Aorta (tissue), 5 donors: ENCODE results near the gene AGPAT4. TPM values are rescaled to one million over a fixed set of nuclear protein-coding genes. Genes with fewer than 3 reads are reported as not detected.
"Not testable (repeated sequence)": the region's sequence is repeated elsewhere in the genome, so short reads cannot be mapped to it uniquely, and the experiment has no call there.

ENCODE experiments used
- ATAC-seq: fragments of 200-7000 bp; cut with Tn5 transposase; one replicate; pipeline ENCODE4 v1.9.1; 2022; ENCODE audit warnings: moderate library complexity; ENCODE audit not compliant: low FRiP score
- DNase-seq, 2 donors: peaks; one replicate each; pipeline ENCODE4 v3.0.0-alpha.2; 2020
- H3K27ac ChIP-seq, 2 donors: one replicate each; pipeline ENCODE4 v1.5.1; 2013; ENCODE audit warnings: low read length in 2 of 2, mild to moderate bottlenecking in 2 of 2, moderate library complexity in 2 of 2, control low read depth in 1 of 2, inconsistent platforms in 1 of 2, low read depth in 1 of 2
- H3K27me3 ChIP-seq, 2 donors: one replicate each; pipeline ENCODE4 v1.6.1; 2013; ENCODE audit warnings: control low read depth in 1 of 2, low read length in 1 of 2, mild to moderate bottlenecking in 1 of 2, moderate library complexity in 1 of 2; ENCODE audit not compliant: insufficient read depth in 2 of 2, control insufficient read depth in 1 of 2
- H3K36me3 ChIP-seq, 2 donors: one replicate each; pipeline ENCODE4 v1.6.1; 2013; ENCODE audit warnings: control low read depth in 1 of 2, low read length in 1 of 2, mild to moderate bottlenecking in 1 of 2; ENCODE audit not compliant: insufficient read depth in 2 of 2, control insufficient read depth in 1 of 2
- H3K4me1 ChIP-seq, 2 donors: one replicate each; pipeline ENCODE4 v1.6.1; 2013; ENCODE audit warnings: low read length in 2 of 2, control low read depth in 1 of 2, mild to moderate bottlenecking in 1 of 2, moderate library complexity in 1 of 2; ENCODE audit not compliant: insufficient read depth in 2 of 2, control insufficient read depth in 1 of 2
- H3K4me3 ChIP-seq, 2 donors: one replicate each; pipeline ENCODE4 v1.5.1; 2013; ENCODE audit warnings: low read length in 2 of 2, control low read depth in 1 of 2, mild to moderate bottlenecking in 1 of 2
- H3K9me3 ChIP-seq: one replicate; pipeline ENCODE4 v1.6.1; 2013; ENCODE audit warnings: mild to moderate bottlenecking, low read length; ENCODE audit not compliant: control insufficient read depth
- WGBS, 2 donors: extraction: QIAGEN DNeasy Blood & Tissue Kit; methylation state at CpG; one replicate each; pipeline ENCODE4 v1.1.7; 2013; 5-methylcytosine and 5-hydroxymethylcytosine counted together
- intact Hi-C, 2 donors: fragments of 100-400 bp; cut with DNase I; formaldehyde crosslinking; loops; one replicate each; pipeline versions ENCODE4 v1.14.2 to v1.15.0; 2022
- polyA plus RNA-seq, 2 donors: library from polyadenylated mRNA; stranded (reverse); fragments of 200-250 nt; gene quantifications; one replicate each; pipeline ENCODE4 v1.2.3, GENCODE V29; 2013
- total RNA-seq, 2 donors: library from RNA; stranded (reverse); fragmentation: NEBNext Ultra II Directional; extraction: Animal tissue kit (Norgen Biotek cat#: 25700); gene quantifications; one replicate each; pipeline ENCODE4 v1.2.1, GENCODE V29; 2021
- donor health status: healthy with polysubstance abuse.
- donor health status: Bipolar disorder and iron deficiency.
- donor health status: DM: no; HTN: no; CAD: no.
- donor health status: DM: no; HTN: no; CAD: no.
- donor health status: DM: yes; HTN: yes; CAD: no.

AGPAT4 gene
- total and polyA plus RNA-seq, 4 donors = 1.0 to 17.9 (median 11.0) TPM

- WGBS, 2 donors = 39 to 42% methylated on average over 7 of the region's 7 CpGs
- Histone ChIP-seq H3K9me3 (no peaks in the 10 kb centered on the region), H3K4me3 (no peak overlapping the region), H3K27me3 (no peaks in the 10 kb centered on the region), H3K27ac (no peak overlapping the region), H3K4me1 (peaks cover 0 to 5% of the 10 kb centered on the region in 2 donors), H3K36me3 (no peaks in the 10 kb centered on the region)
- intact Hi-C loops = no loop called here
- no peak for DNase-seq
- ATAC-seq = peak; percentile 79
Measured at GRCh38 chr6:161228921-161229591, 44.8 kb downstream of the AGPAT4 start.

GRCh38 chr6:161228096-161228495 lies 45.8 kb downstream of the AGPAT4 start:
- 75 to 80% methylated on average over 6 of the region's 6 CpGs for WGBS, 2 donors
- intact Hi-C loops = no loop called here
- ATAC-seq = peak; percentile 70

GRCh38 chr6:161227004-161227960 lies 46.6 kb downstream of the AGPAT4 start:
- H3K27ac ChIP-seq = no peak overlapping the region
- H3K4me3 ChIP-seq = no peak overlapping the region
- H3K9me3 ChIP-seq = no peaks in the 10 kb centered on the region
- H3K36me3 ChIP-seq = no peaks in the 10 kb centered on the region
- no peak for ATAC-seq
- DNase-seq = no peak
- intact Hi-C loops = no loop called here
- no peaks in the 10 kb centered on the region for H3K27me3 ChIP-seq
- H3K4me1 ChIP-seq = peaks cover 0 to 5% of the 10 kb centered on the region in 2 donors
- 85 to 91% methylated on average over 15 of the region's 15 CpGs for WGBS, 2 donors

More at GRCh38 chr6:161228096-161228495, 45.8 kb downstream of the AGPAT4 start:
- H3K4me1 ChIP-seq = peaks cover 0 to 5% of the 10 kb centered on the region in 2 donors
- H3K27me3 ChIP-seq = no peaks in the 10 kb centered on the region
- H3K36me3 ChIP-seq = no peaks in the 10 kb centered on the region
- H3K27ac ChIP-seq = no peak overlapping the region
- no peaks in the 10 kb centered on the region for H3K9me3 ChIP-seq
- DNase-seq = no peak
- H3K4me3 ChIP-seq = no peak overlapping the region

DNA sequence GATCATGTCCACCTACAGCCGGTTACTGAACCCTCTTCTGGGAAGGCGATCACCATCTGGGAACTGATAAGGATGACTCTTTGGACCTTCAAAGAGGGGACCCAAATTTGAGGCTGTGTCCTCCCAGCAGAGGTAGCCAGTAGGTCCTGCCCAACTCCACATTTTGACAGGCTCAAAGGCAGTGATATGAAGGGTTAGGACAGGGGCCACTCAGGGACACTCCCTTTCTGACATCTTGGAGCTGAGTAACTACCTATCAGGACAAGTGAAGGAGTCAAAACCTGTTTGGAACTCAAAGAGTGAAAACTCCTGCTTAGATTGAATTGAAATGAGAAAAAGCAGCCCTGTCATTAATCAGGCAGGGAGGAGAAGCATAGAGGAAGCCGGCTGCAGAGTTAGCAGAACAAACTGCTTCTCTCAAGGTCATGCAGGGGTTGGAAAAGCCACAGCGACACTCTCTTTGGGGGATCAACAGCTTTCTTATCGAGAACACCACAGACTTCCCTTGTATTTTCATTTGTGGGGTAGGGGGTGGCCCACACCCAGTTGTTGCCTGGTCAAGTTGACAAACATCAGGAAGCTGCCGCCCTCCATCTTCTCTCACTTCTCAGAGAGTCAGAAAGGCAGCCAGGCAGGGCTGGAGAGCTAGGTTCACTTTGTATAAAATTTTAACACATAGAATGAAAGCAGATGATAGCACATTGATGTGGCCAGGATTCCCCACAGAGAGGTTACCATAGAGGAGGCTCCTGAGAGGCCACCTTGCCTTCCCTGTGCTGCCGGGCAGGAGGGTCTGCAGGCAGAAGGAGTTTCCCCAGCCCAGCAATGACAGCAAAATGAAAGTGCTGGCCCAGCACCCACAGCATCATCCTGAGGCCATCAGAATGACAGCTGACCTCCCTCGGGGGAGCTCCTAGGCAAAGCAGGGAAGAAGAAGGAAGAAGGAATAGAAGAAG lies 47.6 kb downstream of the AGPAT4 start:
- intact Hi-C loops = no loop called here
- no peak overlapping the region for H3K27ac ChIP-seq
- DNase-seq = no peak
- H3K4me3 ChIP-seq = no peak overlapping the region
- no peaks in the 10 kb centered on the region for H3K36me3 ChIP-seq
- H3K27me3 ChIP-seq = no peaks in the 10 kb centered on the region
- no peak for ATAC-seq
- no peaks in the 10 kb centered on the region for H3K9me3 ChIP-seq
- 84 to 86% methylated on average over 8 of the region's 8 CpGs for WGBS, 2 donors
- peaks cover 0 to 5% of the 10 kb centered on the region in 2 donors for H3K4me1 ChIP-seq

DNA sequence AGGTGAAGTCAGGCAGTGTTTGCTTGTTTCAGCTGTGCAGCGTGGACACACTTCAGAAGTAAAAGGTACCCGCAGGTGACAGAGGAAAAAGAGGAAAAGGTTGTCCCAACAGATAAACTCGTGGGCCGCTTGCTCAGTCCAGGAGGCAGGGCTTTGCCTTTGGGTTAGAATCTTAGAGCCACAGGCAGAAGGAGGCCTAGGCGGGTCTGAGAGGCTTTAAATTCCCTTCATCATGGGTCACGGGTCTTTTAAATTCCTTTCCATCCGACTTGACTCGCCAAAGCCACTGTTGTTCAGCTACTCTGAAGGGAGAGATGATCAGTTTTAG lies 48.2 kb downstream of the AGPAT4 start:
- ATAC-seq (no peak), DNase-seq (no peak)
- H3K9me3 ChIP-seq = no peaks in the 10 kb centered on the region

GRCh38 chr6:161224951-161225680 lies 48.7 kb downstream of the AGPAT4 start:
- H3K36me3 ChIP-seq, H3K4me1 ChIP-seq, H3K27me3 ChIP-seq, H3K9me3 ChIP-seq, intact Hi-C loops, H3K4me3 ChIP-seq, DNase-seq, ATAC-seq, H3K27ac ChIP-seq: not testable (repeated sequence)
- WGBS, 2 donors = 96 to 97% methylated on average over 16 of the region's 16 CpGs

More for the DNA sequence above, 48.2 kb downstream of the AGPAT4 start:
- peaks cover 0 to 5% of the 10 kb centered on the region in 2 donors for H3K4me1 ChIP-seq
- intact Hi-C loops = no loop called here
- H3K36me3 ChIP-seq = no peaks in the 10 kb centered on the region
- H3K27ac ChIP-seq = no peak overlapping the region
- no peak overlapping the region for H3K4me3 ChIP-seq
- no peaks in the 10 kb centered on the region for H3K27me3 ChIP-seq
- 92 to 95% methylated on average over 8 of the region's 8 CpGs for WGBS, 2 donors

DNA sequence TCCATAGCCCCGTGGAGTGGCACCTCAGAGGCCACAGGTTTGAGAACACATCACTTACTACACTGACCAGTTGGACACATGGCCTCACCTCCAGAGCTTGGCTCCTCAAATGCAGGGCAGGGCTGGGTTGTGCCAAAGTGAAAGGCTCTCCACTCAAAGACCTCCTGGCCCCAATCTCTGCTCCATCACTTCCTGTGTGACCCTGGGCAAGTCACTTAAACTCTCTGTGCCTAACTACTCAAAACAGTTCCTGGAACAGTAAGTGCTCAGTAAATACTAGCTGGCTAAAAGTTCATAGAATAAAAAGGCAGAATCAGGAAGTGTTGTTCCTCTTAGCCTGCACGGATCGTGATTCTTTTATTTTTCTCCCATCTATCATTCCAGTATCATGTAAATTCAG lies 50.2 kb downstream of the AGPAT4 start:
- Histone ChIP-seq H3K4me3 (no peak overlapping the region), H3K36me3 (no peaks in the 10 kb centered on the region), H3K4me1 (peaks cover 0 to 2% of the 10 kb centered on the region in 2 donors), H3K27ac (no peak overlapping the region), H3K27me3 (no peaks in the 10 kb centered on the region), H3K9me3 (no peaks in the 10 kb centered on the region)
- intact Hi-C loops = no loop called here
- ATAC-seq = no peak
- no peak for DNase-seq
- 96 to 97% methylated on average over 3 of the region's 3 CpGs for WGBS, 2 donors
